ENCODE data around the gene HORMAD2.
A peak's percentile ranks its signal among the peaks of the same experiment; 100 is the strongest.

Gene HORMAD2

DNA sequence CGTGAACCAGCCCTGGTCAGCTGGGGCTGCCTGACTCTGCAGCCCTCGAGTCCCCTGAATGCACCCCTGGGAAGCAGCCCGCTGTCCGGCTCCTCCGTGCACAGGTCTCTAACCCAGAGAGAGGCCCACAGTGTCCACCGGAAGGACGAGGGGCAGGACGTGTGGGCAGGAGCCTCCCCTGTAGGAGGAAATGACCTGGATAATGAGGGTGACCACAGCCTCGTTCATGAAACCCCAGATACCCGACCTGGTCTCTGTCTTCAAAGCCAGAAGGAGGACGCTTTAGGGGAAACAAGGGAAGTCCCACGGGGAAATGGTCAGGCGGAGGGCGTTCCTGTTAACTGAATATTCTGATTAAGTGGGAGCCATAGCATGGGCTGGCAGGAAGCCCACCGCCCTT is 143.0 kb downstream of the HORMAD2 start:
- ChIA-PET CTCF (interaction anchor here (0.5 to 2.7 kb wide), 4 partner anchors 8 to 37 kb away, joined by 3 to 9 read pairs (median 4); no protein-coding TSS in a partner anchor), POLR2A (no interaction called here)
- Histone ChIP-seq H3K27ac (ENCODE audit: extremely low read depth, low read depth, low read length) (no peak overlapping the region), H3K9me3 (ENCODE audit: control insufficient read depth, insufficient read depth, low read depth, low read length) (no peaks in the 10 kb centered on the region), H3K4me3 (ENCODE audit: low read depth, low read length) (no peak overlapping the region), H3K36me3 (ENCODE audit: control insufficient read depth in 2 of 2, insufficient read depth in 1 of 2, low read length in 2 of 2) (no peaks in the 10 kb centered on the region), H3K4me1 (ENCODE audit: control insufficient read depth, insufficient read depth, low read length) (peaks cover 5% of the 10 kb centered on the region; the same call in 1 of the 2 replicates)
- TF ChIP-seq, protein P1, sequence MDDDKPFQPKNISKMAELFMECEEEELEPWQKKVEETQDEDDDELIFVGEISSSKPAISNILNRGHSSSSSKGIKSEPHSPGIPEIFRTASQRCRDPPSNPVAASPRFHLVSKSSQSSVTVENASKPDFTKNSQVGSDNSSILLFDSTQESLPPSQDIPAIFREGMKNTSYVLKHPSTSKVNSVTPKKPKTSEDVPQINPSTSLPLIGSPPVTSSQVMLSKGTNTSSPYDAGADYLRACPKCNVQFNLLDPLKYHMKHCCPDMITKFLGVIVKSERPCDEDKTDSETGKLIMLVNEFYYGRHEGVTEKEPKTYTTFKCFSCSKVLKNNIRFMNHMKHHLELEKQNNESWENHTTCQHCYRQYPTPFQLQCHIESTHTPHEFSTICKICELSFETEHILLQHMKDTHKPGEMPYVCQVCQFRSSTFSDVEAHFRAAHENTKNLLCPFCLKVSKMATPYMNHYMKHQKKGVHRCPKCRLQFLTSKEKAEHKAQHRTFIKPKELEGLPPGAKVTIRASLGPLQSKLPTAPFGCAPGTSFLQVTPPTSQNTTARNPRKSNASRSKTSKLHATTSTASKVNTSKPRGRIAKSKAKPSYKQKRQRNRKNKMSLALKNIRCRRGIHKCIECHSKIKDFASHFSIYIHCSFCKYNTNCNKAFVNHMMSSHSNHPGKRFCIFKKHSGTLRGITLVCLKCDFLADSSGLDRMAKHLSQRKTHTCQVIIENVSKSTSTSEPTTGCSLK (tag by site-specific recombination; IDR thresholded peaks at IDR 0.05) = no peak

GRCh38 chr22:30224161-30224857 is 144.0 kb downstream of the HORMAD2 start:
- CTCF ChIA-PET = interaction anchor here (0.6 to 2.7 kb wide), 3 partner anchors 9 to 37 kb away, joined by 3 to 9 read pairs (median 4); no protein-coding TSS in a partner anchor
- Histone ChIP-seq H3K36me3 (ENCODE audit: control insufficient read depth in 2 of 2, insufficient read depth in 1 of 2, low read length in 2 of 2) (no peaks in the 10 kb centered on the region), H3K27ac (ENCODE audit: extremely low read depth, low read depth, low read length) (no peak overlapping the region), H3K9me3 (ENCODE audit: control insufficient read depth, insufficient read depth, low read depth, low read length) (no peaks in the 10 kb centered on the region), H3K4me1 (ENCODE audit: control insufficient read depth, insufficient read depth, low read length) (peaks cover 12% of the 10 kb centered on the region), H3K4me3 (ENCODE audit: low read depth, low read length) (no peak overlapping the region)
- TF ChIP-seq ZNF26 (tag by site-specific recombination; IDR thresholded peaks at IDR 0.05) (no peak), ZNF600 (tag by site-specific recombination; IDR thresholded peaks at IDR 0.05) (0 out of 2 replicates have a peak, but pooled peaks have one; percentile 12), ZNF664 (tag by site-specific recombination; IDR thresholded peaks at IDR 0.05) (no peak), YY2 (tag by site-specific recombination; IDR thresholded peaks at IDR 0.05) (no peak), GLIS1 (tag by site-specific recombination; IDR thresholded peaks at IDR 0.05) (peak; percentile 77), ZBTB17 (tag by site-specific recombination; IDR thresholded peaks at IDR 0.05) (peak; percentile 34; the same call in 1 of the 2 replicates), ZNF132 (tag by site-specific recombination; IDR thresholded peaks at IDR 0.05; ENCODE audit: borderline replicate concordance) (no peak), ZNF23 (tag by site-specific recombination; IDR thresholded peaks at IDR 0.05; ENCODE audit: borderline replicate concordance) (no peak)
- TF ChIP-seq, protein P2, sequence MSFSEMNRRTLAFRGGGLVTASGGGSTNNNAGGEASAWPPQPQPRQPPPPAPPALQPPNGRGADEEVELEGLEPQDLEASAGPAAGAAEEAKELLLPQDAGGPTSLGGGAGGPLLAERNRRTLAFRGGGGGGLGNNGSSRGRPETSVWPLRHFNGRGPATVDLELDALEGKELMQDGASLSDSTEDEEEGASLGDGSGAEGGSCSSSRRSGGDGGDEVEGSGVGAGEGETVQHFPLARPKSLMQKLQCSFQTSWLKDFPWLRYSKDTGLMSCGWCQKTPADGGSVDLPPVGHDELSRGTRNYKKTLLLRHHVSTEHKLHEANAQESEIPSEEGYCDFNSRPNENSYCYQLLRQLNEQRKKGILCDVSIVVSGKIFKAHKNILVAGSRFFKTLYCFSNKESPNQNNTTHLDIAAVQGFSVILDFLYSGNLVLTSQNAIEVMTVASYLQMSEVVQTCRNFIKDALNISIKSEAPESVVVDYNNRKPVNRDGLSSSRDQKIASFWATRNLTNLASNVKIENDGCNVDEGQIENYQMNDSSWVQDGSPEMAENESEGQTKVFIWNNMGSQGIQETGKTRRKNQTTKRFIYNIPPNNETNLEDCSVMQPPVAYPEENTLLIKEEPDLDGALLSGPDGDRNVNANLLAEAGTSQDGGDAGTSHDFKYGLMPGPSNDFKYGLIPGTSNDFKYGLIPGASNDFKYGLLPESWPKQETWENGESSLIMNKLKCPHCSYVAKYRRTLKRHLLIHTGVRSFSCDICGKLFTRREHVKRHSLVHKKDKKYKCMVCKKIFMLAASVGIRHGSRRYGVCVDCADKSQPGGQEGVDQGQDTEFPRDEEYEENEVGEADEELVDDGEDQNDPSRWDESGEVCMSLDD (tag by site-specific recombination; IDR thresholded peaks at IDR 0.05) = no peak
- TF ChIP-seq, protein P3, sequence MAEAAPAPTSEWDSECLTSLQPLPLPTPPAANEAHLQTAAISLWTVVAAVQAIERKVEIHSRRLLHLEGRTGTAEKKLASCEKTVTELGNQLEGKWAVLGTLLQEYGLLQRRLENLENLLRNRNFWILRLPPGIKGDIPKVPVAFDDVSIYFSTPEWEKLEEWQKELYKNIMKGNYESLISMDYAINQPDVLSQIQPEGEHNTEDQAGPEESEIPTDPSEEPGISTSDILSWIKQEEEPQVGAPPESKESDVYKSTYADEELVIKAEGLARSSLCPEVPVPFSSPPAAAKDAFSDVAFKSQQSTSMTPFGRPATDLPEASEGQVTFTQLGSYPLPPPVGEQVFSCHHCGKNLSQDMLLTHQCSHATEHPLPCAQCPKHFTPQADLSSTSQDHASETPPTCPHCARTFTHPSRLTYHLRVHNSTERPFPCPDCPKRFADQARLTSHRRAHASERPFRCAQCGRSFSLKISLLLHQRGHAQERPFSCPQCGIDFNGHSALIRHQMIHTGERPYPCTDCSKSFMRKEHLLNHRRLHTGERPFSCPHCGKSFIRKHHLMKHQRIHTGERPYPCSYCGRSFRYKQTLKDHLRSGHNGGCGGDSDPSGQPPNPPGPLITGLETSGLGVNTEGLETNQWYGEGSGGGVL (tag by site-specific recombination; IDR thresholded peaks at IDR 0.05) = no peak
- TF ChIP-seq, protein P4, sequence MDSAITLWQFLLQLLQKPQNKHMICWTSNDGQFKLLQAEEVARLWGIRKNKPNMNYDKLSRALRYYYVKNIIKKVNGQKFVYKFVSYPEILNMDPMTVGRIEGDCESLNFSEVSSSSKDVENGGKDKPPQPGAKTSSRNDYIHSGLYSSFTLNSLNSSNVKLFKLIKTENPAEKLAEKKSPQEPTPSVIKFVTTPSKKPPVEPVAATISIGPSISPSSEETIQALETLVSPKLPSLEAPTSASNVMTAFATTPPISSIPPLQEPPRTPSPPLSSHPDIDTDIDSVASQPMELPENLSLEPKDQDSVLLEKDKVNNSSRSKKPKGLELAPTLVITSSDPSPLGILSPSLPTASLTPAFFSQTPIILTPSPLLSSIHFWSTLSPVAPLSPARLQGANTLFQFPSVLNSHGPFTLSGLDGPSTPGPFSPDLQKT (IDR thresholded peaks at IDR 0.05; ENCODE audit: borderline replicate concordance, low read depth, low read length) = no peak
- POLR2A ChIA-PET = interaction anchor here (1.0 kb wide), 1 partner anchor 29 kb away, joined by 3 read pairs; no protein-coding TSS in a partner anchor
